Panc1 (cell line): ENCODE data around the gene CDK11B. TPM values are rescaled to one million over a fixed set of nuclear protein-coding genes. Genes with fewer than 3 reads are reported as not detected.
"Not testable (repeated sequence)": the region's sequence is repeated elsewhere in the genome, so short reads cannot be mapped to it uniquely, and the experiment has no call there.

Experiments used
- ATAC-seq: fragments of 200-7000 bp; cut with Tn5 transposase; 2 replicates; pipeline ENCODE4 v1.9.1; 2020; ENCODE audit warnings: mild to moderate bottlenecking, moderate library complexity
- Bru-seq: library from RNA; stranded (reverse); fragments of 400-500 nt; gene quantifications from one replicate; lab custom pipeline; 2021; lab: Mats Ljungman, UMichigan
- BruChase-seq, 2 experiments: library from RNA; stranded (reverse); fragments of 400-500 nt; gene quantifications; one replicate each; lab custom pipeline; 2021; lab: Mats Ljungman, UMichigan
- BruUV-seq: library from RNA; stranded (reverse); fragments of 400-500 nt; replicated peaks from 2 replicates; lab custom pipeline; 2021; lab: Mats Ljungman, UMichigan
- CTCF ChIA-PET: fragments of 300-600 bp; sonication (Branson Sonifier 250); formaldehyde crosslinking; loops from one replicate; lab custom pipeline; 2022; ENCODE audit warnings: antibody characterized with exemption; lab: Charles Lee
- POLR2A ChIA-PET: fragments of 300-600 bp; sonication (Branson Sonifier 250); formaldehyde crosslinking; loops from one replicate; lab custom pipeline; 2022; ENCODE audit warnings: antibody characterized with exemption; lab: Charles Lee
- DNase-seq: peaks from one replicate; pipeline ENCODE4 v3.0.0-alpha.2; 2010; ENCODE audit warnings: low read depth, low spot score
- H3K27ac ChIP-seq: 2 replicates; pipeline ENCODE4 v1.5.1; 2011; ENCODE audit warnings: mild to moderate bottlenecking, low read length, inconsistent platforms
- H3K27me3 ChIP-seq: fragments of 200-500 bp; sonication (Bioruptor generic); 2 replicates; pipeline ENCODE4 v1.6.0; 2014; ENCODE audit warnings: low read length, inconsistent platforms; ENCODE audit not compliant: control insufficient read depth, insufficient read depth
- H3K36me3 ChIP-seq: fragments of 200-500 bp; sonication (Bioruptor generic); 2 replicates; pipeline ENCODE4 v1.5.1; 2014; ENCODE audit warnings: inconsistent platforms, mild to moderate bottlenecking, low read length, moderate library complexity; ENCODE audit not compliant: control insufficient read depth, insufficient read depth
- H3K4me1 ChIP-seq: 2 replicates; pipeline ENCODE4 v1.5.1; 2011; ENCODE audit warnings: inconsistent platforms, mild to moderate bottlenecking, low read length, moderate library complexity; ENCODE audit not compliant: control insufficient read depth, insufficient read depth
- H3K4me3 ChIP-seq, 2 experiments: 2 replicates each; pipeline ENCODE4 v1.5.1; 2011 to 2012; ENCODE audit warnings: low read depth in 2 of 2, low read length in 2 of 2, mild to moderate bottlenecking in 2 of 2, inconsistent platforms in 1 of 2, moderate library complexity in 1 of 2
- H3K9me3 ChIP-seq: fragments of 200-500 bp; sonication (Bioruptor generic); 2 replicates; pipeline ENCODE4 v1.5.1; 2014; ENCODE audit warnings: low read depth, mild to moderate bottlenecking, inconsistent platforms, low read length, moderate library complexity; ENCODE audit not compliant: control insufficient read depth, insufficient read depth
- POLR2AphosphoS5 ChIP-seq: IDR thresholded peaks from 2 replicates; pipeline ENCODE4 v1.6.1; 2012; ENCODE audit warnings: mild to moderate bottlenecking, low read depth, low read length, moderate library complexity
- in situ Hi-C: cut with HindIII; loops from 2 replicates; pipeline ENCODE4 v1.10.0; 2016; ENCODE audit warnings: low sequenced_read_pairs, low pct_unique_long_range_greater_than_20kb
- intact Hi-C: fragments of 100-400 bp; cut with micrococcal nuclease; formaldehyde crosslinking; loops from one replicate; pipeline ENCODE4 v1.10.0; 2022; ENCODE audit not compliant: unreplicated experiment
- long read RNA-seq: library from polyadenylated mRNA; unstranded; transcript quantifications from one replicate; pipeline ENCODE4 v2.0.0, GENCODE V29; 2021; ENCODE audit not compliant: unreplicated experiment
- polyA plus RNA-seq: library from polyadenylated mRNA; unstranded; fragments of >200 nt; gene quantifications from one replicate; pipeline ENCODE4 v1.2.1, GENCODE V29; 2012; ENCODE audit warnings: missing spikeins; ENCODE audit not compliant: insufficient read length
- total RNA-seq: library from RNA; stranded (reverse); gene quantifications from one replicate; pipeline ENCODE4 v1.2.1, GENCODE V29; 2021; ENCODE audit not compliant: unreplicated experiment
- TF ChIP-seq, protein P1 (sequence below): fragments of 450-650 bp; IDR thresholded peaks from 2 replicates; pipeline ENCODE4 v1.5.1; 2017; ENCODE audit warnings: mild to moderate bottlenecking

Gene CDK11B
- 36.5 TPM for total RNA-seq
- polyA plus RNA-seq: 66.1 TPM
- Bru-seq, nascent RNA: percentile 83 among the genes with signal in this experiment
- BruChase-seq, experiment 1, labeled RNA remaining after a 2-hour chase: percentile 83 among the genes with signal in this experiment
- BruChase-seq, experiment 2, labeled RNA remaining after a 6-hour chase: percentile 87 among the genes with signal in this experiment
- long read RNA-seq, partial matches to known transcripts: 36 of 56 reads
- long read RNA-seq, other reads (novel, unspliced or antisense): 20 of 56 reads

GRCh38 chr1:1658583-1659549 lies at the start of gene CDK11B:
CDK11B (minus strand) TSS chr1:1659004; CDS start chr1:1657485, 1,519 bp downstream.
- TF ChIP-seq POLR2AphosphoS5: peak; percentile 64
- TF ChIP-seq, protein P1, sequence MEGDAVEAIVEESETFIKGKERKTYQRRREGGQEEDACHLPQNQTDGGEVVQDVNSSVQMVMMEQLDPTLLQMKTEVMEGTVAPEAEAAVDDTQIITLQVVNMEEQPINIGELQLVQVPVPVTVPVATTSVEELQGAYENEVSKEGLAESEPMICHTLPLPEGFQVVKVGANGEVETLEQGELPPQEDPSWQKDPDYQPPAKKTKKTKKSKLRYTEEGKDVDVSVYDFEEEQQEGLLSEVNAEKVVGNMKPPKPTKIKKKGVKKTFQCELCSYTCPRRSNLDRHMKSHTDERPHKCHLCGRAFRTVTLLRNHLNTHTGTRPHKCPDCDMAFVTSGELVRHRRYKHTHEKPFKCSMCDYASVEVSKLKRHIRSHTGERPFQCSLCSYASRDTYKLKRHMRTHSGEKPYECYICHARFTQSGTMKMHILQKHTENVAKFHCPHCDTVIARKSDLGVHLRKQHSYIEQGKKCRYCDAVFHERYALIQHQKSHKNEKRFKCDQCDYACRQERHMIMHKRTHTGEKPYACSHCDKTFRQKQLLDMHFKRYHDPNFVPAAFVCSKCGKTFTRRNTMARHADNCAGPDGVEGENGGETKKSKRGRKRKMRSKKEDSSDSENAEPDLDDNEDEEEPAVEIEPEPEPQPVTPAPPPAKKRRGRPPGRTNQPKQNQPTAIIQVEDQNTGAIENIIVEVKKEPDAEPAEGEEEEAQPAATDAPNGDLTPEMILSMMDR: peak; percentile 39
- peak; percentile 92 for DNase-seq
- H3K9me3 ChIP-seq, in situ Hi-C loops, H3K27me3 ChIP-seq, BruUV-seq, H3K4me1 ChIP-seq, POLR2A ChIA-PET, intact Hi-C loops, CTCF ChIA-PET, H3K36me3 ChIP-seq: not testable (repeated sequence)
- peak; percentile 95 for ATAC-seq
- peak within 1 kb of the TSS; percentile 89 for H3K27ac ChIP-seq
- peak within 1 kb of the TSS; percentile 59 to 60 for H3K4me3 ChIP-seq

DNA sequence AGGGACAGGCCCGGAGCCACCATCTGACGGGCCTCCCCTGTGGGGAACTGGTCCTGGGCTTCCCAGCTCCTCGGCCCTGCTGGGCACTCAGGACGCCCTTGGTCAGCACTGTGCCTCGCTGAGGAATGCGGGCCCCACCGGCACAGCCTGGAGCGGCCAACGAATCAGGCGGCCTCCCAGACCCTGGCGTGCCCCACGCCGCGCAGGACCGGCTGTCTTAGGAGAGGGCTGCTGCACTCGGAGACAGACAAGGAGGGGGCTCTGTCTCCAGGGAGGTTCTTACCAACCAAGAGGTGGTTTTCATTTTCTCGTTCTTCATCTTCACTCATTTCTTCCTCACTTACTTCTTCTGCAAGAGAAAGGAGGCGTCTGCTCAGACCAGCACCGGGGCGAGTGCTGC lies 49.1 kb upstream of the CDK11B start:
- H3K4me1 ChIP-seq, H3K9me3 ChIP-seq, H3K36me3 ChIP-seq, intact Hi-C loops, H3K4me3 ChIP-seq, BruUV-seq, H3K27me3 ChIP-seq, in situ Hi-C loops, DNase-seq, CTCF ChIA-PET, ATAC-seq, POLR2A ChIA-PET, H3K27ac ChIP-seq: not testable (repeated sequence)

- ATAC-seq, H3K9me3 ChIP-seq, H3K36me3 ChIP-seq, BruUV-seq, intact Hi-C loops, H3K27me3 ChIP-seq, H3K27ac ChIP-seq, CTCF ChIA-PET, H3K4me3 ChIP-seq, H3K4me1 ChIP-seq, DNase-seq, in situ Hi-C loops, POLR2A ChIA-PET: not testable (repeated sequence)
Measured at GRCh38 chr1:1707241-1707640, 48.4 kb upstream of the CDK11B start.

DNA sequence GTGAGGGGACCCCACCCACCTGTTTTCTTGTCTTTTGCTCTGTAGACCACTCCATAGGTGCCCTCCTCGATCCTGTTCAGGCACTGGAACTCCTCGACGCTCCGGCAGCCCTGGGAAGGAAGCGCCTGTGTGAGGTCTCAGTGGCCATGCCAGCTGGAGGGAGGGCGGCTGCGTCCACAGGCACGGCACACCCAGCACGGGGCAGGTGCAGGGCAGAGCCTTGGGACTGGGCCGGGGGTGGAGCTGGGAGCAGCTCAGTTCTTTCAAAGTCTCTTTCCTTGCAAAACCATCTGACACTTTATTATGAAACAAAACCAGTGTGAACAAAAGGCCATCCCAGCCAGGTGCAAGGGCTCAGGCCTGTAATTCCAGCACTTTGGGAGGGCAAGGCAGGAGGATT lies 46.8 kb upstream of the CDK11B start:
- H3K4me3 ChIP-seq, H3K27me3 ChIP-seq, intact Hi-C loops, POLR2A ChIA-PET, H3K36me3 ChIP-seq, BruUV-seq, DNase-seq, in situ Hi-C loops, H3K9me3 ChIP-seq, H3K4me1 ChIP-seq, H3K27ac ChIP-seq, ATAC-seq, CTCF ChIA-PET: not testable (repeated sequence)

- H3K9me3 ChIP-seq, H3K36me3 ChIP-seq, ATAC-seq, H3K27ac ChIP-seq, intact Hi-C loops, CTCF ChIA-PET, BruUV-seq, H3K27me3 ChIP-seq, H3K4me3 ChIP-seq, DNase-seq, H3K4me1 ChIP-seq, POLR2A ChIA-PET, in situ Hi-C loops: not testable (repeated sequence)
Measured at GRCh38 chr1:1704284-1704957, 45.6 kb upstream of the CDK11B start.
